Activated T-helper 1 cell treated with anti-CD3 and anti-CD28 coated beads, Interleukin-12 subunit alpha, Interleukin-12 subunit beta, Interleukin-2, Interleukin-4 antibody, amounts not matched to agents 30 ng/mL and 10 ng/mL and 1 ng/mL, durations not matched to agents 14 hours and 24 hours and 36 hours (primary cell): ENCODE results near the gene CD52. TPM values are rescaled to one million over a fixed set of nuclear protein-coding genes. Genes with fewer than 3 reads are reported as not detected.
"Not testable (repeated sequence)": the region's sequence is repeated elsewhere in the genome, so short reads cannot be mapped to it uniquely, and the experiment has no call there.

Experiments used
- DNase-seq: peaks from one replicate; pipeline ENCODE4 v3.0.0; 2021; ENCODE audit warnings: low spot score
- H3K27ac Mint-ChIP-seq: one replicate; pipeline ENCODE4 v1.8.0; 2021; ENCODE audit warnings: mild to moderate bottlenecking, mixed read lengths
- H3K27me3 Mint-ChIP-seq: one replicate; pipeline ENCODE4 v1.8.0; 2022; ENCODE audit warnings: mild to moderate bottlenecking, moderate library complexity, mixed read lengths; ENCODE audit not compliant: insufficient read depth
- H3K36me3 Mint-ChIP-seq: one replicate; pipeline ENCODE4 v1.8.0; 2021; ENCODE audit warnings: low read depth, mixed read lengths
- H3K4me1 Mint-ChIP-seq: one replicate; pipeline ENCODE4 v1.8.0; 2021; ENCODE audit warnings: low read depth, mixed read lengths
- H3K4me3 Mint-ChIP-seq: one replicate; pipeline ENCODE4 v1.8.0; 2021; ENCODE audit warnings: mild to moderate bottlenecking, moderate library complexity, mixed read lengths
- H3K9me3 Mint-ChIP-seq: one replicate; pipeline ENCODE4 v1.8.0; 2021; ENCODE audit warnings: mixed read lengths
- intact Hi-C: fragments of 100-400 bp; cut with micrococcal nuclease; formaldehyde crosslinking; loops from one replicate; pipeline ENCODE4 v1.15.1; 2024
- total RNA-seq: library from RNA; stranded (reverse); gene quantifications from 2 replicates; pipeline ENCODE4 v1.2.3, GENCODE V29; 2022

The CD52 gene
- total RNA-seq, 1 donor from 2014 or later = 394 TPM

GRCh38 chr1:26296340-26297056 is 21.3 kb upstream of the CD52 start:
- intact Hi-C loops = no loop called here
- Mint-ChIP-seq H3K4me1 (peaks cover 14% of the 10 kb centered on the region), H3K27me3 (no peaks in the 10 kb centered on the region), H3K27ac (peak overlapping the region; percentile 40), H3K4me3 (no peak overlapping the region), H3K36me3 (peaks cover 3% of the 10 kb centered on the region), H3K9me3 (no peaks in the 10 kb centered on the region)
- DNase-seq = no peak

- H3K36me3 Mint-ChIP-seq = peaks cover 3% of the 10 kb centered on the region
- intact Hi-C loops = no loop called here
- no peak overlapping the region for H3K4me3 Mint-ChIP-seq
- no peak for DNase-seq
- H3K27ac Mint-ChIP-seq = no peak overlapping the region
- H3K9me3 Mint-ChIP-seq = no peaks in the 10 kb centered on the region
- H3K4me1 Mint-ChIP-seq = peaks cover 7% of the 10 kb centered on the region
- H3K27me3 Mint-ChIP-seq = no peaks in the 10 kb centered on the region
Measured at GRCh38 chr1:26297057-26297790, 20.5 kb upstream of the CD52 start.

- Mint-ChIP-seq H3K36me3 (peaks cover 3% of the 10 kb centered on the region), H3K4me1 (peaks cover 6% of the 10 kb centered on the region), H3K27me3 (no peaks in the 10 kb centered on the region), H3K9me3 (no peaks in the 10 kb centered on the region), H3K4me3 (no peak overlapping the region), H3K27ac (no peak overlapping the region)
- intact Hi-C loops = no loop called here
- DNase-seq = no peak
Measured at GRCh38 chr1:26297791-26298124, 20.0 kb upstream of the CD52 start.

- Mint-ChIP-seq H3K4me3 (no peak overlapping the region), H3K9me3 (no peaks in the 10 kb centered on the region)
Measured at GRCh38 chr1:26300578-26301275, 17.0 kb upstream of the CD52 start.

GRCh38 chr1:26302733-26303405 is 14.9 kb upstream of the CD52 start:
- Mint-ChIP-seq H3K27me3 (no peaks in the 10 kb centered on the region), H3K9me3 (no peaks in the 10 kb centered on the region), H3K36me3 (peaks cover 2% of the 10 kb centered on the region), H3K4me1 (peaks cover 39% of the 10 kb centered on the region), H3K27ac (no peak overlapping the region), H3K4me3 (no peak overlapping the region)
- no peak for DNase-seq
- intact Hi-C loops = no loop called here

More at GRCh38 chr1:26300578-26301275, 17.0 kb upstream of the CD52 start:
- no peak for DNase-seq
- Mint-ChIP-seq H3K36me3 (no peaks in the 10 kb centered on the region), H3K4me1 (peaks cover 18% of the 10 kb centered on the region), H3K27ac (peak overlapping the region; percentile 41), H3K27me3 (no peaks in the 10 kb centered on the region)
- intact Hi-C loops = no loop called here

- Mint-ChIP-seq H3K27me3 (no peaks in the 10 kb centered on the region), H3K9me3 (no peaks in the 10 kb centered on the region), H3K4me1 (peaks cover 40% of the 10 kb centered on the region), H3K27ac (peak overlapping the region; percentile 95), H3K4me3 (peak overlapping the region; percentile 99), H3K36me3 (peaks cover 2% of the 10 kb centered on the region)
- intact Hi-C loops = loop anchor here (1.0 to 5.0 kb wide), 7 partner anchors 16 to 597 kb away; partner anchors contain the start of genes CEP85 and GPATCH3
- no peak for DNase-seq
Measured at GRCh38 chr1:26305667-26306289, 12.0 kb upstream of the CD52 start.

- intact Hi-C loops = loop anchor here (1.0 to 5.0 kb wide), 9 partner anchors 11 to 596 kb away; partner anchors contain the start of genes CD52, CEP85, GPATCH3 and HMGN2
- Mint-ChIP-seq H3K9me3 (no peaks in the 10 kb centered on the region), H3K27me3 (no peaks in the 10 kb centered on the region), H3K4me3 (peak within 1 kb of the TSS; percentile 99), H3K27ac (peak within 1 kb of the TSS; percentile 95), H3K4me1 (peaks cover 41% of the 10 kb centered on the region), H3K36me3 (peaks cover 2% of the 10 kb centered on the region)
- peak; percentile 92 for DNase-seq
Measured at GRCh38 chr1:26306290-26307229, 11.2 kb upstream of the CD52 start, which contains the start of gene UBXN11. Gene UBXN11 (minus strand): TSS chr1:26306636. CDS start chr1:26302883, 3,753 bp downstream.

- Mint-ChIP-seq H3K9me3 (no peaks in the 10 kb centered on the region), H3K27ac (peak overlapping the region; percentile 83), H3K4me3 (peak overlapping the region; percentile 99), H3K36me3 (peaks cover 2% of the 10 kb centered on the region), H3K27me3 (no peaks in the 10 kb centered on the region), H3K4me1 (peaks cover 48% of the 10 kb centered on the region)
- no peak for DNase-seq
- intact Hi-C loops = loop anchor here (1.0 to 5.0 kb wide), 6 partner anchors 10 to 595 kb away; partner anchors contain the start of genes CD52, CEP85, GPATCH3 and HMGN2
Measured at GRCh38 chr1:26307363-26307781, 10.4 kb upstream of the CD52 start.

- not testable (repeated sequence) for H3K36me3 Mint-ChIP-seq, DNase-seq, H3K27me3 Mint-ChIP-seq, H3K9me3 Mint-ChIP-seq
- intact Hi-C loops = loop anchor here (1.0 to 5.0 kb wide), 6 partner anchors 9 to 594 kb away; partner anchors contain the start of genes CD52, CEP85, GPATCH3 and HMGN2
- H3K4me1 Mint-ChIP-seq = peaks cover 51% of the 10 kb centered on the region
- peak overlapping the region; percentile 83 for H3K27ac Mint-ChIP-seq
- peak overlapping the region; percentile 39 for H3K4me3 Mint-ChIP-seq
Measured at GRCh38 chr1:26307966-26308899, 9.5 kb upstream of the CD52 start.

GRCh38 chr1:26314501-26314900 is 3.3 kb upstream of the CD52 start:
- Mint-ChIP-seq H3K4me3 (no peak overlapping the region), H3K36me3 (peaks cover 4% of the 10 kb centered on the region), H3K4me1 (peaks cover 63% of the 10 kb centered on the region), H3K27me3 (no peaks in the 10 kb centered on the region), H3K27ac (no peak overlapping the region), H3K9me3 (no peaks in the 10 kb centered on the region)
- intact Hi-C loops = no loop called here
- no peak for DNase-seq
